Measurements from ENCODE around the gene VTI1B.
"Not testable (repeated sequence)": the region's sequence is repeated elsewhere in the genome, so short reads cannot be mapped to it uniquely, and the experiment has no call there.

GRCh38 chr14:67719385-67719784 is 45.0 kb upstream of the VTI1B start:
- TF ChIP-seq, protein P1, sequence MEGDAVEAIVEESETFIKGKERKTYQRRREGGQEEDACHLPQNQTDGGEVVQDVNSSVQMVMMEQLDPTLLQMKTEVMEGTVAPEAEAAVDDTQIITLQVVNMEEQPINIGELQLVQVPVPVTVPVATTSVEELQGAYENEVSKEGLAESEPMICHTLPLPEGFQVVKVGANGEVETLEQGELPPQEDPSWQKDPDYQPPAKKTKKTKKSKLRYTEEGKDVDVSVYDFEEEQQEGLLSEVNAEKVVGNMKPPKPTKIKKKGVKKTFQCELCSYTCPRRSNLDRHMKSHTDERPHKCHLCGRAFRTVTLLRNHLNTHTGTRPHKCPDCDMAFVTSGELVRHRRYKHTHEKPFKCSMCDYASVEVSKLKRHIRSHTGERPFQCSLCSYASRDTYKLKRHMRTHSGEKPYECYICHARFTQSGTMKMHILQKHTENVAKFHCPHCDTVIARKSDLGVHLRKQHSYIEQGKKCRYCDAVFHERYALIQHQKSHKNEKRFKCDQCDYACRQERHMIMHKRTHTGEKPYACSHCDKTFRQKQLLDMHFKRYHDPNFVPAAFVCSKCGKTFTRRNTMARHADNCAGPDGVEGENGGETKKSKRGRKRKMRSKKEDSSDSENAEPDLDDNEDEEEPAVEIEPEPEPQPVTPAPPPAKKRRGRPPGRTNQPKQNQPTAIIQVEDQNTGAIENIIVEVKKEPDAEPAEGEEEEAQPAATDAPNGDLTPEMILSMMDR (IDR thresholded peaks at IDR 0.05) = not testable (repeated sequence)
- TF ChIP-seq EZH2phosphoT487, EZH2 (IDR thresholded peaks at IDR 0.05): not testable (repeated sequence)

Measured in neural progenitor cell (in vitro differentiated cells).